ENCODE measurements around the gene KIZ. TPM values are rescaled to one million over a fixed set of nuclear protein-coding genes. Genes with fewer than 3 reads are reported as not detected.

The KIZ gene
- total RNA-seq, 1 donor from 2014 or later = 18.0 TPM

- ATAC-seq (ENCODE audit: low read depth) (peak; percentile 57), DNase-seq (peak; percentile 42)
- intact Hi-C loops (cut with micrococcal nuclease) = loop anchor here (1.0 to 5.0 kb wide), 6 partner anchors 25 to 1048 kb away; partner anchors contain the start of genes CFAP61, CRNKL1, NKX2-4 and XRN2
- Mint-ChIP-seq H3K27ac (peak overlapping the region; percentile 83), H3K27me3 (peaks cover 72% of the 10 kb centered on the region), H3K4me3 (peak overlapping the region; percentile 88), H3K9me3 (no peaks in the 10 kb centered on the region), H3K36me3 (ENCODE audit: low read depth) (no peaks in the 10 kb centered on the region), H3K4me1 (peaks cover 36% of the 10 kb centered on the region)
- CTCF ChIA-PET = no interaction called here
- POLR2A ChIA-PET = interaction anchor here (0.6 to 1.0 kb wide), 2 partner anchors 26 kb away, joined by 3 to 5 read pairs; partner anchors contain the start of gene KIZ
- no peak for TF ChIP-seq CTCF (IDR thresholded peaks at IDR 0.05)
Observed at GRCh38 chr20:21099751-21100577, 25.9 kb upstream of the KIZ start.

- Mint-ChIP-seq H3K36me3 (ENCODE audit: low read depth) (no peaks in the 10 kb centered on the region), H3K27ac (peak overlapping the region; percentile 83), H3K27me3 (peaks cover 68% of the 10 kb centered on the region), H3K4me1 (peaks cover 36% of the 10 kb centered on the region), H3K9me3 (no peaks in the 10 kb centered on the region), H3K4me3 (peak overlapping the region; percentile 88)
- ChIA-PET CTCF (no interaction called here), POLR2A (interaction anchor here (1.0 kb wide), 1 partner anchor 25 kb away, joined by 3 read pairs; the partner anchor contains the start of gene KIZ)
- DNase-seq (no peak), ATAC-seq (ENCODE audit: low read depth) (peak; percentile 19)
- no peak for TF ChIP-seq CTCF (IDR thresholded peaks at IDR 0.05)
- intact Hi-C loops (cut with micrococcal nuclease) = loop anchor here (1.0 to 2.0 kb wide), 5 partner anchors 24 to 1049 kb away; partner anchors contain the start of genes CFAP61, CRNKL1 and NKX2-4
Observed at GRCh38 chr20:21100578-21101452, 25.1 kb upstream of the KIZ start.

GRCh38 chr20:21101453-21101931, 24.4 kb upstream of the KIZ start:
- intact Hi-C loops (cut with micrococcal nuclease) = loop anchor here (2.0 kb wide), 3 partner anchors 295 to 737 kb away; partner anchors contain the start of gene NKX2-4
- peaks cover 41% of the 10 kb centered on the region for H3K4me1 Mint-ChIP-seq
- H3K36me3 Mint-ChIP-seq (ENCODE audit: low read depth) = no peaks in the 10 kb centered on the region
- ATAC-seq (ENCODE audit: low read depth) (peak; percentile 19), DNase-seq (peak; percentile 34)
- TF ChIP-seq CTCF (IDR thresholded peaks at IDR 0.05) = no peak
- no peak overlapping the region for H3K27ac Mint-ChIP-seq
- CTCF ChIA-PET = no interaction called here
- H3K27me3 Mint-ChIP-seq = peaks cover 67% of the 10 kb centered on the region
- POLR2A ChIA-PET = interaction anchor here (1.0 to 1.3 kb wide), 2 partner anchors 10 to 24 kb away, joined by 3 to 10 read pairs; partner anchors contain the start of gene KIZ
- no peaks in the 10 kb centered on the region for H3K9me3 Mint-ChIP-seq
- H3K4me3 Mint-ChIP-seq = peak overlapping the region; percentile 88

- DNase-seq (peak; percentile 24), ATAC-seq (ENCODE audit: low read depth) (no peak)
- Mint-ChIP-seq H3K9me3 (no peaks in the 10 kb centered on the region), H3K36me3 (ENCODE audit: low read depth) (no peaks in the 10 kb centered on the region), H3K27ac (peak overlapping the region; percentile 50), H3K4me1 (peaks cover 41% of the 10 kb centered on the region), H3K27me3 (peaks cover 67% of the 10 kb centered on the region), H3K4me3 (peak overlapping the region; percentile 88)
- intact Hi-C loops (cut with micrococcal nuclease) = loop anchor here (2.0 kb wide), 3 partner anchors 295 to 737 kb away; partner anchors contain the start of gene NKX2-4
- ChIA-PET CTCF (no interaction called here), POLR2A (interaction anchor here (0.7 to 1.3 kb wide), 2 partner anchors 9 to 45 kb away, joined by 9 to 10 read pairs; no protein-coding TSS in a partner anchor)
- no peak for TF ChIP-seq CTCF (IDR thresholded peaks at IDR 0.05)
Observed at GRCh38 chr20:21101932-21102575, 23.8 kb upstream of the KIZ start.
